CD14-positive monocyte (primary cell): Measurements from ENCODE around the gene IFT25. TPM values are rescaled to one million over a fixed set of nuclear protein-coding genes. Genes with fewer than 3 reads are reported as not detected.

ENCODE experiments used
- DNase-seq, 3 donors: peaks; one replicate each; pipeline ENCODE4 v3.0.0-alpha.2; 2011 to 2022
- H2AFZ ChIP-seq: 2 replicates; pipeline ENCODE4 v1.6.0; 2012; ENCODE audit warnings: mild to moderate bottlenecking, low read depth, low read length, inconsistent platforms; ENCODE audit not compliant: insufficient read depth, poor library complexity, severe bottlenecking
- H3K27ac ChIP-seq, 2 donors: 1 replicate in 1 of 2; 2 replicates in 1 of 2; pipeline ENCODE4 v1.5.1; 2012 to 2013; ENCODE audit warnings: low read length in 2 of 2, control low read depth in 1 of 2, inconsistent platforms in 1 of 2, low read depth in 1 of 2, mild to moderate bottlenecking in 1 of 2
- H3K27me3 ChIP-seq, 2 donors: one replicate each; pipeline versions ENCODE4 v1.6.0 to v1.6.1; 2011 to 2013; ENCODE audit warnings: low read length in 2 of 2; ENCODE audit not compliant: control insufficient read depth in 2 of 2, insufficient read depth in 2 of 2
- H3K36me3 ChIP-seq, 2 donors: replicated peaks in 1 of 2; 1 replicate in 1 of 2; 2 replicates in 1 of 2; pipeline versions ENCODE4 v1.5.1 to v1.6.1; 2012 to 2013; ENCODE audit warnings: low read length in 2 of 2, control low read depth in 1 of 2, inconsistent platforms in 1 of 2, mild to moderate bottlenecking in 1 of 2; ENCODE audit not compliant: insufficient read depth in 2 of 2, control insufficient read depth in 1 of 2
- H3K4me1 ChIP-seq, 2 donors: 1 replicate in 1 of 2; 2 replicates in 1 of 2; pipeline versions ENCODE4 v1.5.1 to v1.6.1; 2012 to 2013; ENCODE audit warnings: low read length in 2 of 2, control low read depth in 1 of 2, inconsistent platforms in 1 of 2, mild to moderate bottlenecking in 1 of 2, moderate library complexity in 1 of 2; ENCODE audit not compliant: insufficient read depth in 2 of 2, control insufficient read depth in 1 of 2
- H3K4me2 ChIP-seq: replicated peaks from 2 replicates; pipeline ENCODE3; 2012; ENCODE audit warnings: low read length, moderate library complexity, mild to moderate bottlenecking; ENCODE audit not compliant: poor library complexity, severe bottlenecking; ENCODE audit errors: extremely low read depth
- H3K4me3 ChIP-seq, 3 experiments: fragments of 200-600 bp in 1 of 3; sonication (generic) in 1 of 3; replicated peaks in 1 of 3; 1 replicate in 2 of 3; 2 replicates in 1 of 3; pipeline ENCODE4 v1.5.1; 2011 to 2013; ENCODE audit warnings: low read length in 3 of 3, mild to moderate bottlenecking in 3 of 3, control low read depth in 2 of 3, low read depth in 2 of 3, inconsistent platforms in 1 of 3, moderate library complexity in 1 of 3
- H3K79me2 ChIP-seq: 2 replicates; pipeline ENCODE4 v1.6.0; 2012; ENCODE audit warnings: mild to moderate bottlenecking, control low read depth, inconsistent platforms, low read length, moderate library complexity; ENCODE audit not compliant: insufficient read depth
- H3K9ac ChIP-seq: 2 replicates; pipeline ENCODE4 v1.6.0; 2017; ENCODE audit warnings: low read length, mild to moderate bottlenecking; ENCODE audit not compliant: insufficient read depth, poor library complexity, severe bottlenecking
- H3K9me3 ChIP-seq, 2 donors: replicated peaks in 1 of 2; 1 replicate in 1 of 2; 2 replicates in 1 of 2; pipeline versions ENCODE4 v1.5.1 to v1.6.1; 2012 to 2013; ENCODE audit warnings: low read length in 2 of 2, control low read depth in 1 of 2; ENCODE audit not compliant: control insufficient read depth in 1 of 2, insufficient read depth in 1 of 2
- H4K20me1 ChIP-seq: 2 replicates; pipeline ENCODE4 v1.6.0; 2012; ENCODE audit warnings: mild to moderate bottlenecking, low read length, control low read depth, moderate library complexity; ENCODE audit not compliant: insufficient read depth
- H3K27ac Mint-ChIP-seq, 7 donors: one replicate each; pipeline ENCODE4 v1.8.0; 2020; ENCODE audit warnings: mild to moderate bottlenecking in 7 of 7, mixed read lengths in 7 of 7, moderate library complexity in 6 of 7, inconsistent platforms in 2 of 7
- H3K27me3 Mint-ChIP-seq, 3 donors: one replicate each; pipeline ENCODE4 v1.8.0; 2021 to 2022; ENCODE audit warnings: low read depth in 3 of 3, mild to moderate bottlenecking in 3 of 3, mixed read lengths in 3 of 3, moderate library complexity in 3 of 3, inconsistent platforms in 1 of 3
- H3K36me3 Mint-ChIP-seq, 2 donors: one replicate each; pipeline ENCODE4 v1.8.0; 2020; ENCODE audit warnings: mixed read lengths in 2 of 2, inconsistent platforms in 1 of 2, mild to moderate bottlenecking in 1 of 2
- H3K4me1 Mint-ChIP-seq: one replicate; pipeline ENCODE4 v1.8.0; 2020; ENCODE audit warnings: mild to moderate bottlenecking, mixed read lengths
- H3K4me3 Mint-ChIP-seq, 2 donors: one replicate each; pipeline ENCODE4 v1.8.0; 2020; ENCODE audit warnings: mild to moderate bottlenecking in 2 of 2, mixed read lengths in 2 of 2, moderate library complexity in 1 of 2
- H3K9me3 Mint-ChIP-seq, 7 donors: one replicate each; pipeline ENCODE4 v1.8.0; 2020 to 2022; ENCODE audit warnings: mixed read lengths in 7 of 7, mild to moderate bottlenecking in 6 of 7, moderate library complexity in 6 of 7, inconsistent platforms in 2 of 7
- WGBS: methylation state at CpG from one replicate; pipeline ENCODE4 v1.1.5; 2013; ENCODE audit warnings: missing lambda C conversion rate; ENCODE audit not compliant: insufficient coverage; 5-methylcytosine and 5-hydroxymethylcytosine counted together
- intact Hi-C, 2 donors: fragments of 100-400 bp; cut with micrococcal nuclease; formaldehyde crosslinking; loops; one replicate each; pipeline versions ENCODE4 v1.15.0 to v1.15.1; 2023
- polyA plus RNA-seq, 3 donors: library from polyadenylated mRNA; depleted of rRNA in 1 of 3; unstranded in 2 of 3; stranded (reverse) in 1 of 3; fragments of 300-500 nt in 2 of 3; fragments of >200 nt in 1 of 3; fragmentation: Illumina TruSeq in 2 of 3; gene quantifications; 1 replicate in 2 of 3; 2 replicates in 1 of 3; pipeline ENCODE4 v1.2.3, GENCODE V29; 2012 to 2021
- TF ChIP-seq, protein P1 (sequence below): fragments of 200-600 bp; IDR thresholded peaks from one replicate; pipeline ENCODE4 v1.8.0; 2022; ENCODE audit warnings: antibody characterized with exemption, mild to moderate bottlenecking

Gene IFT25
- polyA plus RNA-seq, 3 donors, result 17.1 to 30.6 (median 27.8) TPM

DNA sequence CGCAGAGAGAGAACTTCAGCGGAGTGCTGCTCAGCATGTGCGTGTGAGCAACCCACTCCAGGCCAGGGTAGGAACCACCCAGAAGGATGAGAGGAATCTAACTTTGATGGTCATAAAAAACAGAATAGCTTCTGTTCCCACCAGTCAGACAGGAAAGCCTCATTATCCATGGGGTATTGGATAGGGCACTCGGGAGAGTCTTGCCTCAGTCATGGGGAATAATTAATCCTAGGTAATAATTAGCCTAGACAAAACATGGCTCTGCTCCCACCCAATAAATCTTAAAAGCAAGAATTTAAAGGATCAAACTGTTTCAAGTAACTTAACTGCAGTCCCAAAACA is 37.2 kb upstream of the IFT25 start:
- no peaks in the 10 kb centered on the region for H3K36me3 Mint-ChIP-seq
- no peaks in the 10 kb centered on the region for H4K20me1 ChIP-seq
- H3K4me3 Mint-ChIP-seq, result peak overlapping the region; percentile 85 to 92
- WGBS, result 87% methylated on average over 3 of the region's 4 CpGs
- no peaks in the 10 kb centered on the region for H3K9me3 Mint-ChIP-seq
- peak overlapping the region; percentile 89 for H2AFZ ChIP-seq
- H3K4me3 ChIP-seq, result peak overlapping the region; percentile 51 to 79 (median 70)
- H3K4me2 ChIP-seq, result peak overlapping the region; percentile 86
- no peaks in the 10 kb centered on the region for H3K79me2 ChIP-seq
- H3K9ac ChIP-seq, result peak overlapping the region; percentile 50
- intact Hi-C loops, result no loop called here
- peaks cover 15 to 17% of the 10 kb centered on the region in 2 donors for H3K4me1 ChIP-seq
- H3K27ac Mint-ChIP-seq, result peak overlapping the region in 2 of 7 donors; percentile 72 to 79
- H3K27ac ChIP-seq, result peak overlapping the region in 1 of 2 donors; percentile 61
- peaks cover 26% of the 10 kb centered on the region for H3K4me1 Mint-ChIP-seq
- no peaks in the 10 kb centered on the region for H3K27me3 Mint-ChIP-seq
- DNase-seq, result no peak
- no peaks in the 10 kb centered on the region for H3K27me3 ChIP-seq
- no peaks in the 10 kb centered on the region for H3K36me3 ChIP-seq
- no peaks in the 10 kb centered on the region for H3K9me3 ChIP-seq
- TF ChIP-seq, protein P1, sequence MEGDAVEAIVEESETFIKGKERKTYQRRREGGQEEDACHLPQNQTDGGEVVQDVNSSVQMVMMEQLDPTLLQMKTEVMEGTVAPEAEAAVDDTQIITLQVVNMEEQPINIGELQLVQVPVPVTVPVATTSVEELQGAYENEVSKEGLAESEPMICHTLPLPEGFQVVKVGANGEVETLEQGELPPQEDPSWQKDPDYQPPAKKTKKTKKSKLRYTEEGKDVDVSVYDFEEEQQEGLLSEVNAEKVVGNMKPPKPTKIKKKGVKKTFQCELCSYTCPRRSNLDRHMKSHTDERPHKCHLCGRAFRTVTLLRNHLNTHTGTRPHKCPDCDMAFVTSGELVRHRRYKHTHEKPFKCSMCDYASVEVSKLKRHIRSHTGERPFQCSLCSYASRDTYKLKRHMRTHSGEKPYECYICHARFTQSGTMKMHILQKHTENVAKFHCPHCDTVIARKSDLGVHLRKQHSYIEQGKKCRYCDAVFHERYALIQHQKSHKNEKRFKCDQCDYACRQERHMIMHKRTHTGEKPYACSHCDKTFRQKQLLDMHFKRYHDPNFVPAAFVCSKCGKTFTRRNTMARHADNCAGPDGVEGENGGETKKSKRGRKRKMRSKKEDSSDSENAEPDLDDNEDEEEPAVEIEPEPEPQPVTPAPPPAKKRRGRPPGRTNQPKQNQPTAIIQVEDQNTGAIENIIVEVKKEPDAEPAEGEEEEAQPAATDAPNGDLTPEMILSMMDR, result no peak

- Mint-ChIP-seq H3K4me1 (peaks cover 26% of the 10 kb centered on the region), H3K9me3 (no peaks in the 10 kb centered on the region), H3K27ac (peak overlapping the region; percentile 4 to 86 (median 72)), H3K27me3 (no peaks in the 10 kb centered on the region), H3K4me3 (peak overlapping the region; percentile 85 to 92), H3K36me3 (no peaks in the 10 kb centered on the region)
- peak overlapping the region; percentile 50 for H3K9ac ChIP-seq
- DNase-seq, result peak; percentile 23 to 37 (median 27)
- TF ChIP-seq, protein P1, result no peak
- H3K27ac ChIP-seq, result peak overlapping the region in 1 of 2 donors; percentile 61
- peak overlapping the region; percentile 89 for H2AFZ ChIP-seq
- no peaks in the 10 kb centered on the region for H3K27me3 ChIP-seq
- H3K9me3 ChIP-seq, result no peaks in the 10 kb centered on the region
- intact Hi-C loops, result no loop called here
- peak overlapping the region; percentile 86 for H3K4me2 ChIP-seq
- no peaks in the 10 kb centered on the region for H3K79me2 ChIP-seq
- 37% methylated on average over 12 of the region's 20 CpGs for WGBS
- H3K4me1 ChIP-seq, result peaks cover 15 to 17% of the 10 kb centered on the region in 2 donors
- H3K4me3 ChIP-seq, result peak overlapping the region; percentile 51 to 79 (median 70)
- no peaks in the 10 kb centered on the region for H3K36me3 ChIP-seq
- H4K20me1 ChIP-seq, result no peaks in the 10 kb centered on the region
Measured at GRCh38 chr1:53982034-53982762, 36.7 kb upstream of the IFT25 start.
